GM08714 (cell line): Measurements from ENCODE around the gene DUSP14.

ENCODE experiments used
- H3K4me3 ChIP-seq: fragments of 200-500 bp; sonication (Bioruptor generic); 2 replicates; pipeline ENCODE4 v1.5.1; 2014; ENCODE audit warnings: mild to moderate bottlenecking, low read length, inconsistent platforms
- ZNF274 ChIP-seq: IDR thresholded peaks from 2 replicates; pipeline ENCODE4 v1.6.1; 2012; ENCODE audit warnings: mild to moderate bottlenecking, low read depth, low read length

Gene DUSP14

DNA sequence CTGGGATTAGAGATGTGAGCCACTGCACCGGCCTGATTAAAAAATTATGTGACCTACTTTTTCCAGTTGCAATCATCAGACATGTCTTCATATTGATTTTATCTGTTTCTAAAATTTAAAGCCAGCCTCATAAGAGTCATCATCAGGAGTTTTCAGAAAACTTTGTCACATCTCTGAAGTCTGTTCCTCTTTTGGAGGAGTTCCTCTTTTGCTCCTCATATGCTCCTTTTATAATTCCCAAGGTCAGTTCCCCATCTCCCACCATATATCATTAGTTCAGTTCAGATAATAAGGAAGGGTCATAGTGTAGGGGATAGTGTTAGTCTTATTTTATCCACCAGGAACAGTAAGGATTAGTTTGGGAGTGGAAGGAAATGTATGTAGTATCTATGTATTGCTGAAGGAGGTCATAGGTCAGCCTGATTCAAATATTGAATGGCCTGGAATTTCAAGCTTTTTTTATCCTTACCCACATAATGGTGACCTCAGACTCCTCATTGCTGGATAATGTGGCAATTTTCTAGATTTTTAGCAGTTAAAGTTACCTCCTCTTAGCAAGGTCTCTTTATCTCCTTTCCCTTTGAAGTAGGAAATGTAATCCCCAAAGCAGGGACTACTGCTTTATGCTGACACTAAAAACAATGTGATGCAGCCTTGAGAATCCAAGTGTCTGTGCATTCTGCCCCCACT is 13.8 kb upstream of the DUSP14 start:
- TF ChIP-seq ZNF274 = no peak
- no peak overlapping the region for H3K4me3 ChIP-seq

- no peak overlapping the region for H3K4me3 ChIP-seq
- TF ChIP-seq ZNF274 = no peak
Observed at GRCh38 chr17:37476431-37477120, 13.1 kb upstream of the DUSP14 start.

- TF ChIP-seq ZNF274 = no peak
- H3K4me3 ChIP-seq = no peak overlapping the region
Observed at GRCh38 chr17:37478187-37478586, 11.5 kb upstream of the DUSP14 start.

GRCh38 chr17:37479025-37479424 is 10.7 kb upstream of the DUSP14 start:
- no peak overlapping the region for H3K4me3 ChIP-seq
- no peak for TF ChIP-seq ZNF274

DNA sequence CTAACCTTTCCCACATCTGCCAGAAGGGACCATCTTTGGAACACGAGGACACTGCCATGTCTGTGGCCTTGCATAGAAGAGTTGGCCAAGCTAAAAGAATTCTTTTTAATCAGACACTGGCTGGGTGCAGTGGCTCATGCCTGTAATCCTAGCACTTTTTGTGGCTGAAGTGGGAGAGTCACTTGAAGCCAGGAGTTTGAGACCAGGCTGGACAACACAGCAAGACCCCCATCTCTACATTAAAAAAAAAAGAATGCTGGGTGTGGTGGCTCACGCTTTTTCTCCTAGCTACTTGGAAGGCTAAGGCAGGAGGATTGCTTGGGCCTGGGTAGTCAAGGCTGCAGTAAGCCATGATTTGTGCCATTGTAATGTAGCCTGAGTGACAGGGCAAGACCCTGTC is 9.3 kb upstream of the DUSP14 start:
- H3K4me3 ChIP-seq = no peak overlapping the region
- TF ChIP-seq ZNF274 = no peak

GRCh38 chr17:37481001-37481665 is 8.6 kb upstream of the DUSP14 start:
- no peak overlapping the region for H3K4me3 ChIP-seq
- TF ChIP-seq ZNF274 = no peak

GRCh38 chr17:37483311-37484039 is 6.2 kb upstream of the DUSP14 start:
- no peak for TF ChIP-seq ZNF274
- no peak overlapping the region for H3K4me3 ChIP-seq

- no peak for TF ChIP-seq ZNF274
- no peak overlapping the region for H3K4me3 ChIP-seq
Observed at GRCh38 chr17:37485938-37486570, 3.6 kb upstream of the DUSP14 start.

GRCh38 chr17:37488009-37488604 is 1.6 kb upstream of the DUSP14 start:
- H3K4me3 ChIP-seq = no peak overlapping the region
- TF ChIP-seq ZNF274 = no peak

DNA sequence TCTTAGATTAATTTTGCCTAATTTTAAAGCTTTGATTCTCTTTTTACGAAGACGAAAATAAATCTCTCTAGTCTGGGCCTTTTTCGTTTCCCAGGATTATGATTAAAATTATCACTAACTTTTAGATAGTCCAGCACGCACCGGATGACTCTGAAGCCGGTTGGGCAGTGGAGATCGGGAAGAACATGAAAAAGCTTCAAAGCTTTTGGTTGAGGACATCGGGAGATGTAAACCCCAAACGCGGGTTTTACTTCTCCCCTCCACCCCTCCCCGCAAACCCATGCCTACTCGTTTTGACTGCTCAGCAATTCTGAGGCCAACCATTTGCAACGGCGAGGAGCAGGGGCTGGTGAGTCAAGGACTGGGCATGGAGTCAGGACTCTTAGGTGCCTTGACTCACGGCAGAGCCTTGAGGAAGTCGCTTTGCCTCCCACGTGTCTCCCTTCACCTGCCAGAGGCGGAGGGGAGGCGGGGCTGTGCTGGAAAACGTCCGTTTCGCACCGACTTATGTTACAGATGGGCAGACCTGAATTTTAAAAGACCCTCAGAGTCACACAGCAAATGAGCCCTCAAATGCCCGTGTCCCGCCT is 989 bp upstream of the DUSP14 start:
- H3K4me3 ChIP-seq = peak overlapping the region; percentile 66
- TF ChIP-seq ZNF274 = no peak

DNA sequence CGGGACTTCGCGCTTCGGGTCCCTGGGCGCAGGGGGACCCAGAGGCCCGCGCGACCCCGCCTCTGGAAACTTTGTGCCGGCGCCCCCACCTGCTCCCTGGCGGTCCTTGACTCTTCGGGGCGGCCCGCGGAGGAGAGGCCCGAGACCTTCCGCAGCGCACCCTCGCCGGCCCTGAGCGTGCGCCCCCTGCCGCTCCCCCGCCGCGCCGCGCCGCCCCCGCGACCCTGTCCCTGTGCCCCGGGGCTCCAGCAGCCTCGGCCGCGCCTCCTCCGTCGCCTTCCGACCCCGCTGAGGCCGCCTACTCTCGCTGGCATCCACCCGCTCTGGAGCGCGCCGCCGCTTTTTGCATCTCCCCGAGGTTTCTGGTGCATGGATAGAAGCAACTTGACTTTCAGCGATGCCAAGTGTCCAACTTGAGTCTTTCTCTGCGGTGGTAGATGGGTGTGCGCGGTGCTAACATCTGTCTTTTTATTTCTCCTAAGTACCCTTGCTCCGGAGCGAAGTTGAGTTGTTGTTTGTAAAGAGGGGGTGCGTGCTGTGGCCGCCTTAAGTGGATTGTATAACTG is 414 bp downstream of the DUSP14 start:
- H3K4me3 ChIP-seq = peak overlapping the region; percentile 99
- TF ChIP-seq ZNF274 = no peak

GRCh38 chr17:37490638-37491614 is 1.2 kb downstream of the DUSP14 start:
- H3K4me3 ChIP-seq = peak overlapping the region; percentile 99
- TF ChIP-seq ZNF274 = no peak
